CD14-positive monocyte (primary cell): Measurements from ENCODE around the gene PPFIBP2. TPM values are rescaled to one million over a fixed set of nuclear protein-coding genes. Genes with fewer than 3 reads are reported as not detected.

Experiments
- DNase-seq, 3 donors: peaks; one replicate each; pipeline ENCODE4 v3.0.0-alpha.2; 2011 to 2022
- H2AFZ ChIP-seq: 2 replicates; pipeline ENCODE4 v1.6.0; 2012; ENCODE audit warnings: mild to moderate bottlenecking, low read depth, low read length, inconsistent platforms; ENCODE audit not compliant: insufficient read depth, poor library complexity, severe bottlenecking
- H3K27ac ChIP-seq, 2 donors: 1 replicate in 1 of 2; 2 replicates in 1 of 2; pipeline ENCODE4 v1.5.1; 2012 to 2013; ENCODE audit warnings: low read length in 2 of 2, control low read depth in 1 of 2, inconsistent platforms in 1 of 2, low read depth in 1 of 2, mild to moderate bottlenecking in 1 of 2
- H3K27me3 ChIP-seq, 2 donors: one replicate each; pipeline versions ENCODE4 v1.6.0 to v1.6.1; 2011 to 2013; ENCODE audit warnings: low read length in 2 of 2; ENCODE audit not compliant: control insufficient read depth in 2 of 2, insufficient read depth in 2 of 2
- H3K36me3 ChIP-seq, 2 donors: replicated peaks in 1 of 2; 1 replicate in 1 of 2; 2 replicates in 1 of 2; pipeline versions ENCODE4 v1.5.1 to v1.6.1; 2012 to 2013; ENCODE audit warnings: low read length in 2 of 2, control low read depth in 1 of 2, inconsistent platforms in 1 of 2, mild to moderate bottlenecking in 1 of 2; ENCODE audit not compliant: insufficient read depth in 2 of 2, control insufficient read depth in 1 of 2
- H3K4me1 ChIP-seq, 2 donors: 1 replicate in 1 of 2; 2 replicates in 1 of 2; pipeline versions ENCODE4 v1.5.1 to v1.6.1; 2012 to 2013; ENCODE audit warnings: low read length in 2 of 2, control low read depth in 1 of 2, inconsistent platforms in 1 of 2, mild to moderate bottlenecking in 1 of 2, moderate library complexity in 1 of 2; ENCODE audit not compliant: insufficient read depth in 2 of 2, control insufficient read depth in 1 of 2
- H3K4me2 ChIP-seq: replicated peaks from 2 replicates; pipeline ENCODE3; 2012; ENCODE audit warnings: low read length, moderate library complexity, mild to moderate bottlenecking; ENCODE audit not compliant: poor library complexity, severe bottlenecking; ENCODE audit errors: extremely low read depth
- H3K4me3 ChIP-seq, 3 experiments: fragments of 200-600 bp in 1 of 3; sonication (generic) in 1 of 3; replicated peaks in 1 of 3; 1 replicate in 2 of 3; 2 replicates in 1 of 3; pipeline ENCODE4 v1.5.1; 2011 to 2013; ENCODE audit warnings: low read length in 3 of 3, mild to moderate bottlenecking in 3 of 3, control low read depth in 2 of 3, low read depth in 2 of 3, inconsistent platforms in 1 of 3, moderate library complexity in 1 of 3
- H3K79me2 ChIP-seq: 2 replicates; pipeline ENCODE4 v1.6.0; 2012; ENCODE audit warnings: mild to moderate bottlenecking, control low read depth, inconsistent platforms, low read length, moderate library complexity; ENCODE audit not compliant: insufficient read depth
- H3K9ac ChIP-seq: 2 replicates; pipeline ENCODE4 v1.6.0; 2017; ENCODE audit warnings: low read length, mild to moderate bottlenecking; ENCODE audit not compliant: insufficient read depth, poor library complexity, severe bottlenecking
- H3K9me3 ChIP-seq, 2 donors: replicated peaks in 1 of 2; 1 replicate in 1 of 2; 2 replicates in 1 of 2; pipeline versions ENCODE4 v1.5.1 to v1.6.1; 2012 to 2013; ENCODE audit warnings: low read length in 2 of 2, control low read depth in 1 of 2; ENCODE audit not compliant: control insufficient read depth in 1 of 2, insufficient read depth in 1 of 2
- H4K20me1 ChIP-seq: 2 replicates; pipeline ENCODE4 v1.6.0; 2012; ENCODE audit warnings: mild to moderate bottlenecking, low read length, control low read depth, moderate library complexity; ENCODE audit not compliant: insufficient read depth
- H3K27ac Mint-ChIP-seq, 7 donors: one replicate each; pipeline ENCODE4 v1.8.0; 2020; ENCODE audit warnings: mild to moderate bottlenecking in 7 of 7, mixed read lengths in 7 of 7, moderate library complexity in 6 of 7, inconsistent platforms in 2 of 7
- H3K27me3 Mint-ChIP-seq, 3 donors: one replicate each; pipeline ENCODE4 v1.8.0; 2021 to 2022; ENCODE audit warnings: low read depth in 3 of 3, mild to moderate bottlenecking in 3 of 3, mixed read lengths in 3 of 3, moderate library complexity in 3 of 3, inconsistent platforms in 1 of 3
- H3K36me3 Mint-ChIP-seq, 2 donors: one replicate each; pipeline ENCODE4 v1.8.0; 2020; ENCODE audit warnings: mixed read lengths in 2 of 2, inconsistent platforms in 1 of 2, mild to moderate bottlenecking in 1 of 2
- H3K4me1 Mint-ChIP-seq: one replicate; pipeline ENCODE4 v1.8.0; 2020; ENCODE audit warnings: mild to moderate bottlenecking, mixed read lengths
- H3K4me3 Mint-ChIP-seq, 2 donors: one replicate each; pipeline ENCODE4 v1.8.0; 2020; ENCODE audit warnings: mild to moderate bottlenecking in 2 of 2, mixed read lengths in 2 of 2, moderate library complexity in 1 of 2
- H3K9me3 Mint-ChIP-seq, 7 donors: one replicate each; pipeline ENCODE4 v1.8.0; 2020 to 2022; ENCODE audit warnings: mixed read lengths in 7 of 7, mild to moderate bottlenecking in 6 of 7, moderate library complexity in 6 of 7, inconsistent platforms in 2 of 7
- CTCF ChIP-seq: fragments of 200-600 bp; IDR thresholded peaks from one replicate; pipeline ENCODE4 v1.8.0; 2022; ENCODE audit warnings: antibody characterized with exemption, mild to moderate bottlenecking
- WGBS: methylation state at CpG from one replicate; pipeline ENCODE4 v1.1.5; 2013; ENCODE audit warnings: missing lambda C conversion rate; ENCODE audit not compliant: insufficient coverage; 5-methylcytosine and 5-hydroxymethylcytosine counted together
- intact Hi-C, 2 donors: fragments of 100-400 bp; cut with micrococcal nuclease; formaldehyde crosslinking; loops; one replicate each; pipeline versions ENCODE4 v1.15.0 to v1.15.1; 2023
- polyA plus RNA-seq, 3 donors: library from polyadenylated mRNA; depleted of rRNA in 1 of 3; unstranded in 2 of 3; stranded (reverse) in 1 of 3; fragments of 300-500 nt in 2 of 3; fragments of >200 nt in 1 of 3; fragmentation: Illumina TruSeq in 2 of 3; gene quantifications; 1 replicate in 2 of 3; 2 replicates in 1 of 3; pipeline ENCODE4 v1.2.3, GENCODE V29; 2012 to 2021

The PPFIBP2 gene
- polyA plus RNA-seq, 3 donors, result 5.9 to 41.6 (median 8.6) TPM

GRCh38 chr11:7579361-7579791, 65.6 kb downstream of the PPFIBP2 start:
- WGBS, result no CpG with 5 or more reads among the region's 1 CpG
- H3K4me1 ChIP-seq, result peaks cover 43 to 57% of the 10 kb centered on the region in 2 donors
- peak overlapping the region in 1 of 2 donors; percentile 33 for H3K4me3 Mint-ChIP-seq
- intact Hi-C loops, result loop anchor here in 1 of 2 donors (10.0 kb wide), 1 partner anchor 65 kb away; the partner anchor contains the start of gene PPFIBP2
- H3K79me2 ChIP-seq, result no peaks in the 10 kb centered on the region
- peaks cover 42 to 44% of the 10 kb centered on the region in 2 donors for H3K36me3 Mint-ChIP-seq
- H3K4me3 ChIP-seq, result peak overlapping the region in 1 of 3 experiments; percentile 2
- peak overlapping the region in 1 of 2 donors; percentile 59 for H3K27ac ChIP-seq
- no peak overlapping the region for H3K9ac ChIP-seq
- peaks cover 0 to 4% (median 1%) of the 10 kb centered on the region in 7 donors for H3K9me3 Mint-ChIP-seq
- peak; percentile 40 to 87 (median 63) for DNase-seq
- no peaks in the 10 kb centered on the region for H3K9me3 ChIP-seq
- H3K4me2 ChIP-seq, result peak overlapping the region; percentile 59
- H3K4me1 Mint-ChIP-seq, result peaks cover 68% of the 10 kb centered on the region
- peaks cover 35 to 40% (median 38%) of the 10 kb centered on the region in 3 donors for H3K27me3 Mint-ChIP-seq
- H3K36me3 ChIP-seq, result peaks cover 0 to under 1% of the 10 kb centered on the region in 2 donors
- peaks cover 25% of the 10 kb centered on the region for H4K20me1 ChIP-seq
- H2AFZ ChIP-seq, result no peak overlapping the region
- TF ChIP-seq CTCF, result no peak
- peak overlapping the region in 4 of 7 donors; percentile 4 to 69 (median 39) for H3K27ac Mint-ChIP-seq
- peaks cover 0 to 20% of the 10 kb centered on the region in 2 donors for H3K27me3 ChIP-seq

GRCh38 chr11:7581021-7581590, 67.3 kb downstream of the PPFIBP2 start:
- H3K27ac ChIP-seq, result no peak overlapping the region
- H3K27me3 ChIP-seq, result peaks cover 0 to 5% of the 10 kb centered on the region in 2 donors
- H4K20me1 ChIP-seq, result peaks cover 21% of the 10 kb centered on the region
- no peaks in the 10 kb centered on the region for H3K9me3 ChIP-seq
- peak overlapping the region in 1 of 2 donors; percentile 7 for H3K4me3 Mint-ChIP-seq
- H3K9me3 Mint-ChIP-seq, result peaks cover 0 to 9% (median 1%) of the 10 kb centered on the region in 7 donors
- H3K27ac Mint-ChIP-seq, result peak overlapping the region in 1 of 7 donors; percentile 15
- DNase-seq, result no peak
- peaks cover 0 to 5% of the 10 kb centered on the region in 2 donors for H3K36me3 ChIP-seq
- no peak overlapping the region for H3K4me3 ChIP-seq
- H2AFZ ChIP-seq, result no peak overlapping the region
- WGBS, result 100% methylated on average over 2 of the region's 2 CpGs
- peaks cover 36 to 38% of the 10 kb centered on the region in 2 donors for H3K36me3 Mint-ChIP-seq
- TF ChIP-seq CTCF, result no peak
- no peak overlapping the region for H3K4me2 ChIP-seq
- peaks cover 20 to 28% (median 27%) of the 10 kb centered on the region in 3 donors for H3K27me3 Mint-ChIP-seq
- intact Hi-C loops, result no loop called here
- H3K9ac ChIP-seq, result no peak overlapping the region
- no peaks in the 10 kb centered on the region for H3K79me2 ChIP-seq
- peaks cover 43 to 50% of the 10 kb centered on the region in 2 donors for H3K4me1 ChIP-seq
- peaks cover 63% of the 10 kb centered on the region for H3K4me1 Mint-ChIP-seq
